ENCODE measurements around the gene DDX52.
A peak's percentile ranks its signal among the peaks of the same experiment; 100 is the strongest.
"Not testable (repeated sequence)": the region's sequence is repeated elsewhere in the genome, so short reads cannot be mapped to it uniquely, and the experiment has no call there.

The DDX52 gene, protein sequence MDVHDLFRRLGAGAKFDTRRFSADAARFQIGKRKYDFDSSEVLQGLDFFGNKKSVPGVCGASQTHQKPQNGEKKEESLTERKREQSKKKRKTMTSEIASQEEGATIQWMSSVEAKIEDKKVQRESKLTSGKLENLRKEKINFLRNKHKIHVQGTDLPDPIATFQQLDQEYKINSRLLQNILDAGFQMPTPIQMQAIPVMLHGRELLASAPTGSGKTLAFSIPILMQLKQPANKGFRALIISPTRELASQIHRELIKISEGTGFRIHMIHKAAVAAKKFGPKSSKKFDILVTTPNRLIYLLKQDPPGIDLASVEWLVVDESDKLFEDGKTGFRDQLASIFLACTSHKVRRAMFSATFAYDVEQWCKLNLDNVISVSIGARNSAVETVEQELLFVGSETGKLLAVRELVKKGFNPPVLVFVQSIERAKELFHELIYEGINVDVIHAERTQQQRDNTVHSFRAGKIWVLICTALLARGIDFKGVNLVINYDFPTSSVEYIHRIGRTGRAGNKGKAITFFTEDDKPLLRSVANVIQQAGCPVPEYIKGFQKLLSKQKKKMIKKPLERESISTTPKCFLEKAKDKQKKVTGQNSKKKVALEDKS

DNA sequence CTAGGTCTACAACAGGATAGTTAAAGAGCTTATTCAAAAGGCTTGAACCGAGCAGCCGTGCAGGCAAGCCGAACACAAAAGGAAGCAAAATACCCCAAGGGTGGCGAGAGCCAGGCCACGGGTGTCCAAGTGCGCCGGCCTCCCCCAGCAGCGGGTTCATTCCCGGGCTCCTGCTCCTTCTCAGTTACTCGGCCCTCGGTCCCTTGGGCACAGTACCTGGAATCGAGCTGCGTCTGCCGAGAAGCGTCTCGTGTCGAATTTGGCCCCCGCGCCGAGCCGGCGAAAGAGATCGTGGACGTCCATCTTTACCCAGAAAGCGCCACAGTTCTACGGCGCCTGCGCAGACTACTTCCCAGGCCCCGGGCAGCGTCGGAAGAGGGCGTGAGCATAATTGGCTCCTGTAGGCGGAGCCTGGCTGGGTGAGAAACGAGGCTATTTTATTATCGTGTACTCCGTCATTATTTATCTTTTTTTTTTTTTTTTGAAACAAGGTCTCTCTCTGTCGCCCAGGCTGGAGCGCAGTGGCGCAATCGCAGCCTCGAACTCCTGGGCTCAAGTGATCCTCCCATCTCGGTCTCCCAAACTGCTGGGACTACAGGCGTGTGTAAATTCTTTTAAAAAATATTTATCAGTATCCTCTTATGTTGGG, at the start of gene DDX52:
DDX52 (minus strand) TSS at position 329 of the 649 bp plus-strand sequence; CDS start at position 303, 26 bp downstream.
- DNase-seq, result peak; percentile 92

- no peak for DNase-seq
Observed at GRCh38 chr17:37691807-37692206, 48.6 kb upstream of the DDX52 start.

GRCh38 chr17:37689317-37689716, 46.1 kb upstream of the DDX52 start:
- no peak for DNase-seq

DNA sequence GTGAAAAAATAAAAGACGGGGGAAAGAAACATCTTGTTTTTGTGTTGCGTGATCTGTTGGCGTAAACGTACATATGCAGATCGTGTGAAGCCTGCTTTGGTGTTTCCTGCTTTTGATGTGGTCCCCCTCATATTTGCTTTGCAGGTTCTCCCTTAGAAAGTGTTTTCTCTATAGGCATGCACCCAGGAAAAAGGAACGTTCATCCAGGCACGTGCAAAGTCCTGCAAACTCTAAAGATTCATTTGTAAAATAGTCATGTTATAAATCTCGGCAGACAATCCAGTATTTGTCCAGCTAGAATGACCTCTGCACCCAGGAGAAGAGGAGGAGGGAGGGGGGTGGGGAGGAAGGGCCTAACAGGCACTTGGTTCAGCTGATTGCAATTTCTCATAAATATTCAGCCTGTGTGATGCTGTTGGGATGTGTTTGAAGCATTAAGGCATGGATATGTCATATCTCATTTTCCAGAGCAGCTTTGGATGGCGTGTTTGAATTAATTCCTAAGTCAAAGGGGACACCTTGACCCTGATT, 40.3 kb upstream of the DDX52 start:
- no peak for DNase-seq

- DNase-seq, result no peak
Observed at GRCh38 chr17:37682007-37682406, 38.8 kb upstream of the DDX52 start.

GRCh38 chr17:37679995-37680394, 36.7 kb upstream of the DDX52 start:
- not testable (repeated sequence) for DNase-seq

DNA sequence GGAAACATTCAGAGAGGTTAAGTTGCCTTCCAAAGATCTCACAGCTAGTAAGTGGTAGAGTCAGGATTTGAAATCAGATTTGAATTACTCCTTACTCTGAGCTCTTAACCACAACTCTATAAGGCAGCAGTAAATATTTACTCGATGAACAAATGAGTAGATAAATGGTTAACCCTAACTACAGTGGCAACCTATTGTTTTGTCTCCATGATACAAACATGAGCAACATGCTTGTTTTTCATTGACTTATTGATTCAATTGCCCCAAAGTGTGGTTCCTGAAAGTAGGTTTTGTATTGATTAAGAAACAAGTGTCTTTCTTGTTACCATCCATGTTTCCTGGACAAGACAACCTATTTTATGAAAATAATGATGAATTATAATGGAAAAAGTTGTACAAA, 34.8 kb upstream of the DDX52 start:
- no peak for DNase-seq

DNA sequence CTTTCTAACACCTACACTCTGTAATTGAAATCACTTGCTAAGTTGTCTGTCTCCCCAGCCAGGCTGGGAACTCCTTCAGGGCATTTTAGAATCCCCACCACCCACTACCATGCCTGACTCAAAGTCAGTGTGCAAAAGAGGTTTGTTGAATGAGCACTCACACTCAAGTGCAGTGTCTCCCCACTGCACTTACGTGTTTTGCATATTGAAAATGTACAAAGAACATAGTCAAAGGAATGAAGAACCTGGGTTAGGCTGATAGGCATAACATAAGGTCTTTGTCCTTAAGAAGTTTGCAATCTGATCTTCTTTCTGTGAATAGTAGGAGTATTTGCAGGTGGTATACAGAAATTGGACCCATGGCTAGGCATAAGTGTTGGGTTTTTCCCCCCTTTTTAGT, 33.8 kb upstream of the DDX52 start:
- no peak for DNase-seq

DNA sequence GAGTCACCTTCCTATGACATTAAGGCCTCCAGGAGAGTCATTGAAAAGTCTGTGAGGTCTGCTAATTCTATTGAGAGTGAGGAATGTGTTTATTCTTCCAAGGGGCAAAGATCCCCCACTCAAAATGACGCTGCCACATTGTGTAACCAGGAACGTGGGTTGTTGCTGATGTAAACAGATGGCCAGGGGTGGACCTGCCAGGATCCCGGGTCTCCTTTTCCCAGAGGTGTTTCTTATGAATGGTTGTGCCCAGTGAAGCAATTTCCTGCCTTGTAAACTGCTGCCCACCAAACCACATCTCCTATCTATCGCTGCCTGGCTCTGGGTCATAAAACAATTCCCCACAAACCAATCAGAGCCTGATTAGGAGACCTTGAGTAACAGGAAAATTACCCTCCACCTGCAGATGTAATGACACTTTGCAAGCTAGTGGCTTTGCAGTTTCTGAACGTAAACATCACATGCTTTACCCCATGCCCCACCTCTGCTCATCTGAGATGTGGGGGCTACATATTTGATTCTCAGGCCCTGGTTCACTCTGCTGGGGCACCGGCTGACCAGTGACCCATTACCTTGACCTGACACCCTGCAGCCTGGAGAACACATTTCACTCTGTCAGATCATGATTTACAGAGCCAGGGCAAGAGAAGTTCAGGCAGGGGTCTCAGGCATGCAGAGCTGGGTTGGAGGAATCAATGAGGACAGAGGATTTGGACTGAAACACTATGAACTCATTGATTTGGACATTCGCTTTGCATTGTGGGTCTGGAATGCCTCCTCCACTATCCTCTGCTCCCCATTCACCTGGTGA, 33.1 kb upstream of the DDX52 start:
- no peak for DNase-seq

DNA sequence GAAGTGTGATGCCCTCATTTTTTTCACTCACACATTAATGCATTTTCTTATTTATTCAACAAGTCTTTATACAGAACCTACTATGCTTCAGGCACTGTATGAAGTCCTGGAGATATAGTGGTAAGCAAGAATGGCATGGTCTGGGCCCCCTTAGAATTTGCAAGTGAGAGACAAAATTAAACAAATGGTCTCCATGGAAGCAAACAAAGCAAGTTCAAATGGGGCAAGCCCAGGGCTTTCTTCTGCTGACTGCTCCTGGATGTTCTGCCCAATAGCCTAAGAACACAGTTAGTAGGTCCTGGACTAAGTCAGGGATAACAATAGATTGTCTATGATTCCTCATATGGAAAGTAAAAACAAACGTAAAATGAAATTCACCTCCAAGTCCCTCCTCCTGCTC, 31.3 kb upstream of the DDX52 start:
- DNase-seq, result no peak

DNA sequence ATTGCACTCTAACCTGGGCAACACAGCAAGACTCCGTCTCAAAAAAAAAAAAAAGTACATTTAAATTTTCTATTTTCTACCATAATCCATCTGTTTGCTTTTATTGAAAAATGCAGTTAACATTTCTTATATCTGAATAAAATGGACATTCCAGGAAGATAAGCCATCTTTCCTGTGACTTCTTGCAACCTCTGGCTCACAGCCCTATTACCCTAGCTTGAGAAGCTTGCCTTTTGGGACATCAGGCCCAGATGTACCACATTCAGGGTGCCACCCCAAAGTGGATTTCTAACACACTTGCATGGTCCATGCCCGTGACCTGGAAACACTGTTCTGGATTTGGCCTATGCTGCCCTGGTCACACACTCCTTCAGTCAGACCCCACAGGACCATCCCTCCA, 30.1 kb upstream of the DDX52 start:
- DNase-seq, result no peak

GRCh38 chr17:37672548-37673078, 29.4 kb upstream of the DDX52 start:
- DNase-seq, result no peak

- DNase-seq, result no peak
Observed at GRCh38 chr17:37671824-37672547, 28.7 kb upstream of the DDX52 start.

DNA sequence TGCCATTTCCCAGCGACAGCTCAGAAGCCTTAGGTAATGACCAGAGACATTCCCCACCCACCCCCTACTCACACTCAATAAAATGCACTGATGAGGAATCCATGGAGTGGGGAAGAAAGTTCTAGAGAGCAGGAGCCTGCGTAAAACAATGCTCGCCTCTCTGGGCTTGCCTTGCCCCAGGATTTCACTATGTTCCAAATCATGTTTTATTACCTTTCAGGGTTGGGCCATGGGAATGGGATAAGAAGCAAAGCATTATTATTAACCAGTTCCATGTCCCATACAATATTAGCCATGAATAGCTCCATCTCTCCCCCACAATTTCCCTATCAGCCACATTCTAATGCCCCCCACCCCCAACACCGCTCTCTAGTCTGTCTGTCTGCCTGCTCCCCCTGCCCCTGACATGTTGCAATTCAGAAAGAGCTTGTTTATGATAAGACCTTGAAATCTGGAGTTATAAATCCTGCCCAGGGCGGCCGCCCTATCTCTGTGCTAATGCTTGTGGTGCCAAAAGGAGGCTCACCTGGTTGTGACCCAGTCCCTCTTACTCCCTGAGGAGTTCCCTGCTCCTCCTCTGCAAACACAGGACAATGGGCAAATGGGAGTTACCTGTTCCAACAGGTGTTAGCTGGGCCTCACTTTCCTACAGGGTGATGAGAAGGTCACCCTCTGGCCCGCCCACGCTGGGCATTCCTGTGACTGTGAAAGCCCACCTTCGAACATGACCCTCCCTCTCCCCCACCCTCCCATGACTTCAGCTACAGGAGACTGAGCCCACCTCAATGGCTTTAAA, 28.0 kb upstream of the DDX52 start:
- no peak for DNase-seq

- DNase-seq, result no peak
Observed at GRCh38 chr17:37667039-37667438, 23.8 kb upstream of the DDX52 start.

DNA sequence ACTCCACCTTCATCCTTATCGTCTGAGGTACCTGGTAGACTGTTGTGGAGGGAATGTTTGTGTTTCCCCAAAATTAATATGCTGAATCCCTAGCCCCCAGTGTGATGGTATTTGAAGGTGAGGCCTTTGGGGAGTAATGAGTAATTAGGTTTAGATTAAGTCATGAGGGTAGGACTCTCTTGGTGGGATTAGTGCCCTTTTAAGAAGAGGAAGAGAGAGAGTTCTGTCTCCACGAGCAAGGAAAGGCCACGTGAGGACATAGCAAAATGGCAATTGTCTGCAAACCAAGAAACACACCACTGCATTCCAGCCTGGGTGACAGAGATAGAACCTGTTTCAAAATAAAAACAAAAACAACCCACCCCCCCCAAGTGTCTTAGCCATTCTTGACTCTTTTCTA, 21.0 kb upstream of the DDX52 start:
- no peak for DNase-seq

DNA sequence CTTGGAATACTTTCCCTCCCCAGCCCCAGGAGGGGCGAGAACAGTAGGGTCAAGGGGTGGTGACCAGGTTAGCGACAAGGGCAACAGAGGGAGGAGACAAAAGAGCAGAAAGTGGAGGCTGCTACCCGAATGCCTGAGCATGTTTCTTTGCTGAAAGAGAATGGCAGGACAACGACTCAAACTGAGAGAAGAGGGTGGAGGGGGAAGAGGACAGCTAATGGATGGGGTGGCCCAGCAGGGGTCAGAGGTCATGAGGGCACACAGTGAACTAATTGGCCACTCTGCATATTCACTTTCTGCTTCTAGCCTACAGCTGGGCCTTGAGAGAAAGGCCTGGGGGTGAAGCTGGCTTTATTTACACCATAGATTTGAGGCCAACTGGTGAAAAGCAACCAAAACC, 19.1 kb upstream of the DDX52 start:
- no peak for DNase-seq

GRCh38 chr17:37661400-37662014, 18.3 kb upstream of the DDX52 start:
- DNase-seq, result no peak

DNA sequence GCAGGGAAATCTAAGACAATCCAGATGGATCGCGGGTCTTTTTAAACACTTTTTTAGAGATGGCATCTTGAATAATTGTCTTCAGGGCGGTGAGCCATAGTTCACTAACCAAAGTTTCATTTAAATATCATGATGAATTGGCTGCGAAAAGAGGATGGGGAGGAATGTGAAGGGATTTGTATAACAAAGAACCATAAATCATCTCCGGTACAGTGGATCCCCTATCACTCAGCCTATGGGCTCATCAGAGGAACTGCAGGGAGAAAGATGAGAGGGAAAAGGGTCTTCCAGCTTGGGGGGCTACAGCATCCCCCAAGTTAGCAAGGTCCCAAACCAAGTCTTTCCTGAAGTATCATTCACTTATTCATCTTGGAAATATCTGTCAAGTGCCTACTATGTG, 16.7 kb upstream of the DDX52 start:
- DNase-seq, result no peak

GRCh38 chr17:37657202-37657601, 14.0 kb upstream of the DDX52 start:
- no peak for DNase-seq

DNA sequence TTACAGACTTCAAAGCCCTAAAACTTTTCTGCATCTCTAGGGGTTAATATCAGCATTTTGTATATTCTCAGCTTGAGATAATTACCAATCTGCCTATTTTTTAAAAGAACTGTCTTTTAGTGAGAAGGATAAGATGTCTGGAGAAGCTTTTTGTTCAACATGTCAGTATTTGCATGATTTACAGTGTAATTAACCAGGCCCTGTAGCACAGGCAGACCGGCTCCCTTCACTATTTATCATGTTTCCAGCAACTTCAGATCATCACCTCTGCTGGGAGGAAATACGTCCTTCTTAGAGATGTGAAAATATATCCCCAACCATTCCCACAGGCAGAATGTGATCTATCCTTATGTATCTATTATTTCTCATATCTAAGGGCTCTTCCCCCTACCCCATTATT, 8.6 kb upstream of the DDX52 start:
- no peak for DNase-seq
